Neural cell (in vitro differentiated cells): ENCODE results near the gene CABYR. TPM values are rescaled to one million over a fixed set of nuclear protein-coding genes. Genes with fewer than 3 reads are reported as not detected.

ENCODE experiments used
- H2AFZ ChIP-seq: fragments of 200-600, 300-800 bp; sonication (generic), shearing (Covaris generic); 2 replicates; pipeline ENCODE4 v1.6.0; 2014; ENCODE audit warnings: low read depth, mild to moderate bottlenecking, antibody characterized with exemption, low read length, moderate library complexity
- H3F3A ChIP-seq: fragments of 200-600 bp; shearing (Covaris generic); 2 replicates; pipeline ENCODE4 v1.6.1; 2016; ENCODE audit warnings: mild to moderate bottlenecking, moderate library complexity, mixed read lengths, antibody characterized with exemption, low read length; ENCODE audit not compliant: insufficient read depth, poor library complexity, severe bottlenecking
- H3K27ac ChIP-seq: fragments of 200-600, 300-800 bp; sonication (generic), shearing (Covaris generic); 2 replicates; pipeline ENCODE4 v1.5.1; 2014; ENCODE audit warnings: mild to moderate bottlenecking, low read length, moderate library complexity
- H3K27me3 ChIP-seq: fragments of 300-800, 200-600 bp; sonication (generic), shearing (Covaris generic); 2 replicates; pipeline ENCODE4 v1.6.0; 2014; ENCODE audit warnings: mild to moderate bottlenecking, low read depth, low read length, moderate library complexity; ENCODE audit not compliant: insufficient read depth
- H3K36me3 ChIP-seq: fragments of 300-800, 200-600 bp; sonication (generic), shearing (Covaris generic); 2 replicates; pipeline ENCODE4 v1.5.1; 2014; ENCODE audit warnings: mild to moderate bottlenecking, antibody characterized with exemption, low read length, moderate library complexity; ENCODE audit not compliant: insufficient read depth
- H3K4me2 ChIP-seq: fragments of 300-800, 200-600 bp; sonication (generic), shearing (Covaris generic); 2 replicates; pipeline ENCODE4 v1.6.0; 2014; ENCODE audit warnings: mild to moderate bottlenecking, low read length
- H3K4me3 ChIP-seq: fragments of 300-800, 200-600 bp; sonication (generic), shearing (Covaris generic); 2 replicates; pipeline ENCODE4 v1.5.1; 2014; ENCODE audit warnings: mild to moderate bottlenecking, low read length, moderate library complexity
- H3K79me2 ChIP-seq: fragments of 200-600 bp; shearing (Covaris generic); replicated peaks from 2 replicates; pipeline ENCODE4 v1.6.0; 2014; ENCODE audit warnings: mild to moderate bottlenecking, low read length, moderate library complexity; ENCODE audit not compliant: insufficient read depth
- H3K9ac ChIP-seq: fragments of 300-800, 200-600 bp; sonication (generic), shearing (Covaris generic); 2 replicates; pipeline ENCODE4 v1.6.1; 2016; ENCODE audit warnings: mild to moderate bottlenecking, low read length, mixed read lengths
- H3K9me2 ChIP-seq: fragments of 200-600 bp; shearing (Covaris generic); 2 replicates; pipeline ENCODE4 v1.6.1; 2016; ENCODE audit warnings: mild to moderate bottlenecking, low read length, mixed read lengths; ENCODE audit not compliant: insufficient read depth
- H3K9me3 ChIP-seq: fragments of 200-600, 300-800 bp; sonication (generic), shearing (Covaris generic); 2 replicates; pipeline ENCODE4 v1.6.1; 2016; ENCODE audit warnings: mild to moderate bottlenecking, mixed run types, low read length, moderate library complexity, mixed read lengths
- H4K20me1 ChIP-seq: fragments of 200-600 bp; shearing (Covaris generic); 2 replicates; pipeline ENCODE4 v1.6.1; 2016; ENCODE audit warnings: mild to moderate bottlenecking, mixed run types; ENCODE audit not compliant: insufficient read depth
- CTCF ChIP-seq: fragments of 450-650 bp; IDR thresholded peaks from 2 replicates; pipeline ENCODE4 v1.5.1; 2014; ENCODE audit warnings: antibody characterized with exemption, mild to moderate bottlenecking, moderate library complexity; ENCODE audit not compliant: poor library complexity, severe bottlenecking
- EP300 ChIP-seq: fragments of 450-650 bp; conservative IDR thresholded peaks from 2 replicates; pipeline ENCODE4 v1.6.1; 2014; ENCODE audit warnings: antibody characterized with exemption, mild to moderate bottlenecking, moderate library complexity; ENCODE audit not compliant: poor library complexity, severe bottlenecking
- EZH2 ChIP-seq: fragments of 200-600, 300-800 bp; shearing (Covaris generic), sonication (generic); IDR thresholded peaks from 2 replicates; pipeline ENCODE4 v1.6.1; 2014; ENCODE audit warnings: antibody characterized with exemption, low read length, borderline replicate concordance, mild to moderate bottlenecking; ENCODE audit not compliant: insufficient read depth, poor library complexity, severe bottlenecking
- MXI1 ChIP-seq: fragments of 450-650 bp; conservative IDR thresholded peaks from 2 replicates; pipeline ENCODE4 v1.6.1; 2014; ENCODE audit warnings: antibody characterized with exemption, mild to moderate bottlenecking; ENCODE audit not compliant: poor library complexity, severe bottlenecking
- POLR2AphosphoS5 ChIP-seq: IDR thresholded peaks from 2 replicates; pipeline ENCODE4 v1.6.1; 2012
- RAD21 ChIP-seq: fragments of 450-650 bp; conservative IDR thresholded peaks from 2 replicates; pipeline ENCODE4 v1.6.1; 2014; ENCODE audit warnings: antibody characterized with exemption, mild to moderate bottlenecking, moderate library complexity
- REST ChIP-seq: IDR thresholded peaks from 2 replicates; pipeline ENCODE4 v1.6.1; 2012; ENCODE audit warnings: borderline replicate concordance
- SMC3 ChIP-seq: fragments of 450-650 bp; conservative IDR thresholded peaks from 2 replicates; pipeline ENCODE4 v1.6.1; 2014; ENCODE audit warnings: antibody characterized with exemption, mild to moderate bottlenecking, moderate library complexity; ENCODE audit not compliant: poor library complexity
- TAF1 ChIP-seq: IDR thresholded peaks from 2 replicates; pipeline ENCODE4 v1.6.1; 2012; ENCODE audit warnings: low read depth
- polyA plus RNA-seq: library from polyadenylated mRNA; depleted of rRNA; stranded (reverse); fragments of >200 nt; gene quantifications from 2 replicates; pipeline ENCODE4 v1.2.3, GENCODE V29; 2014

The CABYR gene
- polyA plus RNA-seq, 1 donor from 2014 or later = 6.9 TPM

GRCh38 chr18:24112874-24113615 lies 25.8 kb upstream of the CABYR start:
- Histone ChIP-seq H3K27me3 (no peaks in the 10 kb centered on the region), H3K4me3 (no peak overlapping the region), H3K27ac (no peak overlapping the region), H3K4me2 (no peak overlapping the region), H3K36me3 (no peaks in the 10 kb centered on the region), H3F3A (no peaks in the 10 kb centered on the region), H3K9me2 (no peaks in the 10 kb centered on the region), H4K20me1 (no peaks in the 10 kb centered on the region), H3K79me2 (no peaks in the 10 kb centered on the region), H3K9me3 (no peaks in the 10 kb centered on the region), H3K9ac (no peak overlapping the region), H2AFZ (no peak overlapping the region)
- TF ChIP-seq CTCF = no peak
- TF ChIP-seq EP300 = no peak
- TF ChIP-seq REST = no peak
- TF ChIP-seq MXI1 = no peak
- TF ChIP-seq SMC3 = no peak
- TF ChIP-seq EZH2 = no peak
- TF ChIP-seq TAF1 = no peak
- no peak for TF ChIP-seq POLR2AphosphoS5
- no peak for TF ChIP-seq RAD21

- H3K27me3 ChIP-seq = no peaks in the 10 kb centered on the region
- H4K20me1 ChIP-seq = no peaks in the 10 kb centered on the region
- no peaks in the 10 kb centered on the region for H3K9me3 ChIP-seq
- no peak overlapping the region for H3K9ac ChIP-seq
- H3K9me2 ChIP-seq = no peaks in the 10 kb centered on the region
- H2AFZ ChIP-seq = no peak overlapping the region
- H3K4me2 ChIP-seq = no peak overlapping the region
- H3K79me2 ChIP-seq = no peaks in the 10 kb centered on the region
- H3K36me3 ChIP-seq = no peaks in the 10 kb centered on the region
- H3K4me3 ChIP-seq = no peak overlapping the region
- no peak overlapping the region for H3K27ac ChIP-seq
- no peaks in the 10 kb centered on the region for H3F3A ChIP-seq
- TF ChIP-seq REST (no peak), EZH2 (no peak), RAD21 (no peak), EP300 (no peak), SMC3 (no peak), CTCF (no peak), MXI1 (no peak), TAF1 (no peak), POLR2AphosphoS5 (no peak)
These were observed 23.8 kb upstream of the CABYR start for GRCh38 chr18:24114924-24115549.
